SK-MEL-5 (cell line): Measurements from ENCODE around the gene ZFAND3. TPM values are rescaled to one million over a fixed set of nuclear protein-coding genes. Genes with fewer than 3 reads are reported as not detected.
A peak's percentile ranks its signal among the peaks of the same experiment; 100 is the strongest.
"Not testable (repeated sequence)": the region's sequence is repeated elsewhere in the genome, so short reads cannot be mapped to it uniquely, and the experiment has no call there.

Source experiments
- DNase-seq: peaks from one replicate; pipeline ENCODE4 v3.0.0-alpha.2; 2016; ENCODE audit warnings: low read depth, low spot score
- in situ Hi-C: cut with HindIII; loops from 2 replicates; pipeline ENCODE4 v1.10.0; 2016; ENCODE audit warnings: low sequenced_read_pairs, high pct_unique_total_duplicates, low pct_unique_long_range_greater_than_20kb
- total RNA-seq: library from RNA; depleted of rRNA; stranded (reverse); fragments of >200 nt; shearing (Covaris generic); gene quantifications from 2 replicates; pipeline ENCODE4 v1.2.3, GENCODE V29; 2014

Gene ZFAND3
- total RNA-seq, 1 experiment from 2014 or later: 14.6 TPM

DNA sequence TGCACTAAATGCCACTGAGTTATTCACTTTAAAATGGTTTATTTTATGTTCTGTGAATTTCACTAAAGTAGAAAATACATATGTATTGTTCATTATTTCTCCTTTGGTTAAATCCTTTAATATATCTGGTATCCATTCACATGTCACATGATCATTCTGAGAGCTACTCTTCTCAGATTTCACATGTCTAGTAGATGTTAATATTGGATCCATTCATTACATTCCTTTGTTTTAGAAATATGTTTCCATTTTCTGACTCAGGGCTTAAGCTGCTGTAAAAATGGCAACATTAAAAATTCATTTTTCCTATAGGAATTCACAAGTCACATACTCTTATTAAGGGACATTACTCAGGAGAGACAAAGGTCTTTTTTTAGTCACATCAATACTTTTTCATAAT lies 205.4 kb downstream of the ZFAND3 start:
- no peak for DNase-seq
- in situ Hi-C loops: no loop called here

DNA sequence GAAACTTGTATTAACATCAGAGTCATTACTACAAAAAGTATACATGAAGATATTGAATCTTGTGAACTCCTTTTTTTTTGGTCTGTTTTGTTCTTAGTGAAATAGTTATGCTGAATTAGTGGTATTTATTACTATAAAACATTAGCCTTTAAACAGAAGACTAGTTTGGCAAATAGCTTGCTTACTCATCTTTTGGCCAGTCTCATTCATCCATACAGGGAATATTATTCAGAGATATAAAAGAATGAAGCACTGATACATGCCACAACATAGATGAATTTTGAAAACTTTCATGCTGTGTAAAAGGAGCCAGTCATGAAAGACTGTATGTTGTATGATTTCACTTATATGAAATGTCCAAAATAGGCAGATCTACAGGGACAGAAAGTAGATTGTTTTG lies 205.9 kb downstream of the ZFAND3 start:
- DNase-seq: no peak
- in situ Hi-C loops: no loop called here

DNA sequence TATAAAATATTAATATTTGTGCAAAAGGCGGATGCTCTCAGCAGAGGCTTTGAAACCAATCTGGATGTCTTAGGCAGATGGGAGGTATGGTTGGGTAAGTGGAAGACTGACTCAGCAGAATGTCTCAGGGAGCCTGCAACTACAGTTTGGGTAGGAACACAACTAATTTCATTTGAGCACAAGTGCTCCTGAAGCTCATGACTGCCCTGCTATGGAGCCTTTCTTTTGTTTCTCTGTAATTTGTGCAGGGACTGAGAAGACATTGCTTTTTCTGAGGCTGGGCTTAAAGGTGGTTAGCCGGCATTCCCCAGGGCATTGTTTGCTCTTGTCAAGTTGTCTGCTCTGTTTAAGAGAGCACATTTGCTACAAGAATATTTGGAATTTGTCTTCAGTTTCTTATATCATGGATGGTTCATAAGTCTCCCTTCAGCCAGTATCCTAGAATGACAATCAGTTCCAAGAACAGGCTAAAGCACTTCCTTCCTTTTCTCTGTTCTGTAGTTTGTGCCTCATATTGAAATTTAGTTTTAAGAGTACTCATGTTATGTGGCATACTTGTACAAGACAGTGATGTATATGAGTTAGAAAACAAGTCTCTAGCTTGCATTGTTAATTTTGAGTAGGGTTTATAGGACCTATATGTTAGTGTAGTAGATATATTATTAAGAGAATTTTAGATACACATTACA lies 208.3 kb downstream of the ZFAND3 start:
- in situ Hi-C loops: no loop called here
- no peak for DNase-seq

DNA sequence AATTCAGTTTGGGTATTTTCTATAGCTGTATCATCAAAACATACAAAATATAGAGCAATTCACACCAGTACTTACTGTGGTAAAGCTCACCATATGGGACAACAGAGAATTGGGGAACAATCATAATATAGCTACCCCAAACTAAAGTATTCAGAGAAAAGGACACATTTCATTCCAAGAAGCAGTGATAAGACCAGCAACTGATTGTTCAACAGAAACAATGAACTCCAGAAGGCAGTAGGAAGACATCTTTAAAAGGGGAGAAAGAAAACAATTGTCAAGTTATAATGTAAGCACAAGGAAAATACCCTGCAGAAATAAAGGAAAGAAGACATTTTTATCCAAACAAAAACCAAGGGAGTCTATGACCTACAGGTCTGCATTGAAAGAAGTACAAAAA lies 210.9 kb downstream of the ZFAND3 start:
- in situ Hi-C loops: no loop called here
- no peak for DNase-seq

DNA sequence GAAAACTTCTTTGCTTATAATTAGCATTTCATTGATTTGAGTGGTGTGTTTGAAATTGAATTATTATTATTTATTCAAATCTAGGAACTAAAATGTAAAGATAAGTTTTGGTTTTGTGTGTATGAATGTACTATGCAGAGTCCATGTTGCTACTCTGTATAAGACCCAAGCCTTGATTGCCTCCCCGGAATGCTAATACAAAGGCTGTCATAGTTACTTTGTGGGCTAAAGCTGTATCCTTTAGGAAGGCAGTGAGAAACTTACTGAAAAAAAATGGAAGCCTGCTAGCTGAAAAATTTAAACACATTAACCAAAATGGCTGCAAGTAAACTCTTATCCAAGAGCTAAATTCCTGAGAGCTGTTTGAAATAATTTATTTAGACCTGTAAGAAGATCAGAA lies 213.3 kb downstream of the ZFAND3 start:
- in situ Hi-C loops: no loop called here
- no peak for DNase-seq

DNA sequence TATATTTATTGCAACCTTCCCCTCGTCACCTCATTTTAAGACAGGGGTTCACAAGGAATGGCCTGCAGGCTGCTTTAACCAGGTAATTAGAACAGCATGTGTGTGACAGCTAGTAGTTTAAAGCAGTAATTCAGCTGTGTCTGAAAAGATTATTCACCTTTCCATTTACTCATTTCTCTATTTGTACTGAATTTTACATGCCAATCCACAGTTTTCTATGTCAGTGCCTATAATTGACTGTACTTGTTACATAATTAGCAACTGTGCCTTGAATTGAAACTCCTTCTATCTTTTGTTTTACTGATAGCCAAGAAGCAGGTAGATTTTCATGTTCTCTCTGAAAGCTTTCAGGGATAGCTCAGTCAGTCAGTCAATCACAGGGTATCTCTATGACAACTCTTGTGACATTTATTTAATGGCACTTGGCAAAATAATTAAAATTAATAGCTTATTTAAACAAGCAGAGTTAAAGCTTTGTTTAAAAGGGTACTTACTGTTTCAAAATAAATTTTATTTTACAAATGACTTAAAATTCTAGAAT lies 214.0 kb downstream of the ZFAND3 start:
- in situ Hi-C loops: no loop called here
- no peak for DNase-seq

DNA sequence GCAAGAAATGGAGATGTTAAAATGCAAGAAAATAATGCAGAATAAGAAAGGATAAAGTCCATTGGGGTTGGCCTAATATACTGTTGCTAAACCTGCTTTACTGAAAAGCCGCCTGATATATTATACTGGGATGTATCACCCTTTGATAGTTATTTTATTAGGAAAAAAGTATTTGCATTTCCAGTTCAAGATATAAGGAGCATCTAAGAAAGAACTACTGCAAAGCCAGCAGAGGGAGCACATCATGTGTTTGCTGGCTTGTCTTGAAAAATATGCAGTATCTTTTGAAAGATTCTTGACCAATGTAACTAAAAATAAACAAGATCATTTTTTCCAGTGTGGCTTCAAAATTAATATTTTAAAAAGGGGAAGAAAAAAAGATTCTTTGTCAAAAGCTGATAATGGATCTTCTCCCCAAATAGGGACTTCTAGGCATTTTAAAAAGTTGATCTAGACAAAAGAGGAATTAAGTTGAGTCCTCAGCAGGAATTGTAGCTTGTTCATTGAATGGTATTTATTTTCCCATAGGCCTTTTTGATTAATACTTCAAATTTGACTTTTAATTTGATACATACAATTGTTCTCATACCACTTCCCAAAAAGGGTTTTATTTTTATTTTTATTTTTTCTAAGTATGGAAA lies 214.9 kb downstream of the ZFAND3 start:
- peak; percentile 49 for DNase-seq
- in situ Hi-C loops: no loop called here

DNA sequence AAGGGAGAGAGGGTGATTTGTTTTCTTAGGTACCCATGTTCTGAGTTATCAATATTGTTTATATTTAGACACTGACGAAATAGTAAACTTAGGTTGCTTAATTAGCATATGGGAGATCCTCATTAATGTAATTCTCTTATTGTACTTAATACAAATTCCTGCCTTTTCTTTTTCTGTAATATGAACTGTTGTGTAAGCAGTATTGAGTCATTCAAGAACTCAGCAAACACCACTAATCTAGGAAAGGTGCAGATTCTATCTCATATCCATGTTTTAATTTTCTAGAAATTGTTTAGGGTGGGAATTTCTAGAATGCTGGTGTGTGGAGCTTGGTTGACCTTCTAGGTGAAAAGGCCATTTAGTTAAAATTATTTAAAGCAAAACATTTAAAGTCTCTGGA lies 216.0 kb downstream of the ZFAND3 start:
- in situ Hi-C loops: no loop called here

DNA sequence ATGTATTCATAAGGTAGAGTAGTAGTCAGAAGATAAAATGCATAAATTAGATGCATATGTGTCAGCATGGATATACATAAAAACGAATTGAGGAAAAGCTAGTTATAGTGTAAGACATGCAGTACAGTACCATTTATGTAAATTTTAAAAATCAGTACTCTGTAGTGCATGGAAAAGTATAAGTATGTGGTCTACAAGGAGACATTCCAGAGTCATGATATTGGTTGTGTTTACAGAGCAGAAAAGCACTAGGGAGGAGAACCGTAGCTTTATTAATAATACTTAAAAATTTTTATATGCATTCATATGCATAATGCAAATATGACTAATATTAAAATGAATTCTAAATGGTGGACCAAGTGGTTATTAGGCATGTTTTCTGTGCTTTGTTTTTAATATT lies 220.0 kb downstream of the ZFAND3 start:
- in situ Hi-C loops: no loop called here
- DNase-seq: no peak

More for the DNA sequence above, 216.0 kb downstream of the ZFAND3 start:
- DNase-seq: no peak

DNA sequence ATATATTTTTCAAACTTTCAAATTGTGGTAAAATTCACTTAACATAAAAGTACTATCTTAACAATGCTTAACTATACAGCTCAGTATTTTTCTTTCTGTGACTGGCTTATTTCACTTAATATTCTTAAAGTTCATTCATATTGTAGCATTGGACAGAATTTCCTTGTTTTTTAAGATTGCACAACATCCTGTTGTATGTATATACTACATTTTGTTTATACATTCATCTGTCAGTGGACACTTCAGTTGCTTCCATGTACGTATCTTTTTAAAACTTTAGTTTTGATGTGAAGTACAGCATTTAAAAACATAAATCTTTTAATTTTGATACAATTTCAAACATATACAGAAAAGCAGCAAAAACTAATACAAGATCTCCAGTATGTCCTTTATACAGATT lies 220.7 kb downstream of the ZFAND3 start:
- in situ Hi-C loops: no loop called here
- DNase-seq: no peak

DNA sequence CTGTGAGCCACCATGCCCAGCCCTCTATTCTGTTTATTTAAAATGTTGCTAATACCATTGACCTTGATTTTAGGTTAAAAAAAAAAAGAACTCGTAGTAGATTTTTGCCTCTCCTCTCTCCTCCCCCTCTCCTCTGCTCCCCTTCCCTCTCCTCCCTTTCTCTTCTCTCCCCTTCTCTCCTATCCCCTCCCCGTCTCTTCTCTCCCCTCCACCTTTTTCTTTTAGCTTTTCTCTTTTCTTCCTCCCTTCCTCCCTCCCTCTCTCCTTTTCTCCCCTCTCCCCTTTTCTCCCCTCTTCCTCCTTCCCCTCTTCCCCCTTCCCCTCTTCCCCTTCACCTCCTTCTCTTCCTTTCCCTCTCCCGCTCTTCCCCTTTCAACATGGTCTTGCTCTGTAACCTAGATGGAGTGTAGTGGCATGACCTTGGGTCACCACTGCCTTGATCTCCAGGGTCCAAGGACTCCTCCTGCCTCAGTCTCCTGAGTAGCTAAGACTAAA lies 223.8 kb downstream of the ZFAND3 start:
- DNase-seq: no peak
- in situ Hi-C loops: no loop called here

DNA sequence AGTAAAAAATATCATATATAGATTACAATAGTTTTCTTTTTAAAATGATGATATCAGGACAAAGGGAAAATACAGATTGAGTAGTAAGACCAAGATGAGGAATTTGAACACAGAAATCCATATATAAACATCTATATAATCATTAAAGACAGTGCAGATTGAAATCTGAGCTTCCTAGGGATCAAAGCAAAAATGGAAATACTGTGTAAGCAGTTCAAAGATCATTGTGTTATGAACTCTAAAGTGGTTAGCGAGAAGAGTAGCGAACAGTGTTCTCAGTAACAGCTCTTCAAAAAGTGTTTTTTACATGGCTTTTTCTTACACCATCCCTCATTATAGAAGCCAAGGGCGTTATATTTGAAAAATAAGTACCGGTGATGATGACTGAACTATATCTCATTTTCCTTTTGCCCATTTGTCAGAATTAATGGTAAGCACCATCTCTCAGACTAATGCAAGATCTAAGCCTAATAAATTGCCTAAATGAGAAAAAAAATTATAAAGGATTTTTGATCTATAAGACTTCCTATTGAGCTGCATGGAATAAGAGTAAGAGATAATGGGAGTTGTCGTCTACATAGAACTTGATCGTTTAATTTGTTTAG lies 226.3 kb downstream of the ZFAND3 start:
- in situ Hi-C loops: no loop called here

DNA sequence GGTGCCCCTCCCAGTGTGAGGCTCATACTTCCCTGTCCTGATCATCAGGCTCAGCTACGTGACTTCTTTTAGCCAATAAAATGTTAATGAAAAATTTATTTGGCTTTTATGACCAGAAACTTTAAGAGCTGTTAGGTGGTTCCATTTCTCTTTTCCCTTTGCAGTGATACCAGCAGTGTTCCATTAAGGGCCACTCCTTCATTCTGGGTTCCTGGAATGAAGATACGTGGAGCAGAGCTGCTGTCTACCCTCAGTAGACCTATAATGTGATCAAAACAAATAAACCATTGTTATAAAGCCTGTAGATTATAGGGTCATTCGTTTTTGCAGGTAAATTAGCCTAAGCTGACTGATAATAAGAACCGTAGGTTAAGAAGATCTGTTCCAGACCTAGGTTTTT lies 228.0 kb downstream of the ZFAND3 start:
- DNase-seq: no peak
- in situ Hi-C loops: no loop called here

More for the DNA sequence above, 226.3 kb downstream of the ZFAND3 start:
- no peak for DNase-seq

DNA sequence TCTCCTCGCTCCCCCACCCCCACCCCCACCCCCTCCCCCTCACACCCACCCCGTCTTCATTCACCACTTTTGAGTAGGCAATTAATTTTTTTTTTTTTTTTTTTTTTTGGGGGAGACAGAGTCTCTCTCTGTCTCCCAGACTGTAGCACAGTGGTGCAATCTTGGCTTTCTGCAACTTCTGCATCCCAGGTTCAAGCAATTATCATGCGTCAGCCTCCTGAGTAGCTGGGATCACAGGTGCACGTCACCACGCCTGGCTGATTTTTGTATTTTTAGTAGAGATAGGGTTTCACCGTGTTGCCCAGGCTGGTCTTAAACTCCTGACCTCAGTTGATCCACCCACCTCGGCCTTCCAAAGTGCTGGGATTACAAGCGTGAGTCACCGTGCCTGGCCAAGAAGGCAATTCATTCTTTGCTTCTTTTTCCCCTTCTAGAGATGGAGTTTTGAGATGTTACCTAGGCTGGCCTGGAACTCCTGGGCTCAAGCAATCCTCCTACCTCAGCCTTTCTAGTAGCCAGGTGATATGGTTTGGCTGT lies 230.4 kb downstream of the ZFAND3 start:
- DNase-seq, in situ Hi-C loops: not testable (repeated sequence)

DNA sequence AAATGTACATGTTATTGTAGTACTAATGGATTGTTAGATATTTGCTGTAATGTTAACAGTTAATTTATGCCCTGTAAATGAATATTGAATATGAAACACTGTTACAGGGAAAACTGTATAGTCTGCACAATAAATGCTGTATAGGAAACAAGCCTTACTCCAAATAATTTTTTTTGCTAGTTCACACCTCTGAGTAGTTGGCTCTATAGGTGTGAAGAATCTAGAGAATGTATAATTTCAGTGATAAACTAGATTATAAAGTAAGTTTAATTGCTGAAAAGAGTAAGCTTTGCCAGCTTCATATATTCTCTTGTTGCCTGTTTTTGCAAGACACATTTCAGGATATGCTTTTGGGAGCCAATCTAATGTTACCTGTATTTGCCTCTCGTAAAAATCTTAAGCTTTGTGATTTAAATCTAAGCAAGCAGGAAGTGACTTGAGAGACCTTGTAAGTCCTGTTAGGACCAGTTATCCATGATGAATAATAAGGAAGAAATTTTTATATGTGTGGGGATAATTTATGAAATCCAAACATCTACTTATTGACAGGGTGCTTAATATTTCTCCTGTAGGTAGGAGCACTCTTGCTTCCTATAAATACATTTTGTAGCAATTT lies 232.4 kb downstream of the ZFAND3 start:
- no peak for DNase-seq
- in situ Hi-C loops: no loop called here

DNA sequence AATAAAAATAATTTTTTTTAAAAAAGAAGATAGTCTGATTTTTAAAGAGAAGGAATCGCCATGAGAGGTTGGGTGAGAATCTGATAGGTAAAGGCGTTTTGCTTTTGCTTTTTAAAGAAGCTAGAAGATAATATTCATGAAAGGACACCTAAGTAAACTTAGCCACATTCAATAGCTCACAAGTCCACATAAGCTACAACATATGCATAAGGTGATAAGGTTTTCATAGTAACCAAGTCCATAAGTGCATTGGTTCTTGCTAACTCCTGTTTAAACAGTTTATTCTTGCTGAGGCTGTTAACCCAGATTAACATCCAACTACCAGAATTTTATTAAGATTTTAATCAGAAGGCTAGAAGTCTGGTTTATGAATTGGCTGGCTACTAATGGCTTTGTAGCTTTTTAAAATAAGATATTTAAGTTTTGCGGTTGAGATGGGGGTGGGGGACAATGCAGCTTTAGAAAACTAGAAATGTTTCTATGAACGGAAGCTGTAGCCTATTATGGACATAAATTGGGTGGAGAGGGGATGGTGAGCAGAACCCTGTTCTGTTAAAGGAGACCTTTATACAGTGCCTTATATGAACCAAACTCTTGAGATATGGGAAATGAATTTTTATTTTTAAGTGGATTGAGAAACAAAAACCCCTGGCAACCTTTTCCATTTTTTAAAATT lies 235.1 kb downstream of the ZFAND3 start:
- in situ Hi-C loops: no loop called here
- no peak for DNase-seq

DNA sequence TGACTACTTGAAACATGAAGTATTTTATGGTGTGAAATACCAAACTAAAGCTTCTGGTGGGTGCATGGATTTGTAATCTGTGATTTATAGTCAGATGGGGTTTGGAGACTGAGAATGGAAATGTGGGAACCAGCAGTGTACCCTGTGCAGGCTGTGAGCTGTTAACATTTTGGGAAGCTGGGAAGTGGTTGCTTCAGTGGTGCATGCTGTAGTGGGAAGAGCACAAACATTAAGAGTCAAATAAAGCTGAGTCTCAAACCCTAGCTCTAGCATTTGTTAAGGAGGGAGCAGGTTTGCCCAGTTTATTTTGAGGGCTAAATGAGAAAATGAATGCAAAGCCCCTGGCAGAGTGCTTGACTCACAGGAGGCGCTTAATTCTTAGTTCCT lies 235.7 kb downstream of the ZFAND3 start:
- in situ Hi-C loops: no loop called here

DNA sequence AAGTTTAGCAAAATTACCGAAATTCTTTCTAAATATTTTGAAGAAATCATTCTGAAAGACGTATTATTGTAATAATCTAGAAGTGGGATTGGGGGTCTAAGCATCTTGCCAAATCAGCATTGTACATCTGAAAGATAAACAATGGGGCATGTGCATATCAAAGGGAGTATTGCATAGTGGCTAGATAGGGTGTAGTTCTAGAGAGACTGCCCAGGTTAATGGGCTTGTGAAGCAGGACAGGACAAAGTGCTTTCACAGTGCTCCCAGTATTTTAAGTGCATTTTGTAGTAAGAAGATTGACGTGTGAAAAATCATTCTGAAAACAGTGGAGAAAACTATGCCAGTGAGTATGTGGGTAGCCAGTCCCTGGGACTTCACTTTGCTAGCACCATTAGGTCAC lies 236.8 kb downstream of the ZFAND3 start:
- no peak for DNase-seq
- in situ Hi-C loops: no loop called here

More for the DNA sequence above, 235.7 kb downstream of the ZFAND3 start:
- DNase-seq: no peak
